K562 (cell line): ENCODE data around the gene CD69.

Experiments used
- BHLHE40 ChIP-seq: IDR thresholded peaks from 2 replicates; pipeline ENCODE4 v1.6.1; 2011; ENCODE audit warnings: low read length, improper control_type of control experiment
- CHD1 ChIP-seq: fragments of 200-600 bp; sonication (generic); IDR thresholded peaks from one replicate; pipeline ENCODE4 v1.6.1; 2012; ENCODE audit warnings: mild to moderate bottlenecking, moderate library complexity, low read length, inconsistent platforms
- CTCF ChIP-seq, 3 experiments: IDR thresholded peaks in 2 of 3; conservative IDR thresholded peaks in 1 of 3; 2 replicates each; pipeline ENCODE4 v1.5.1; 2011 to 2012; ENCODE audit warnings: low read length in 3 of 3, mild to moderate bottlenecking in 3 of 3, control low read depth in 2 of 3, improper control_type of control experiment in 1 of 3, inconsistent platforms in 1 of 3, low read depth in 1 of 3, mixed read lengths in 1 of 3, moderate library complexity in 1 of 3; ENCODE audit not compliant: insufficient read depth in 2 of 3
- ELK1 ChIP-seq: sonication (generic); formaldehyde crosslinking; IDR thresholded peaks from 2 replicates; pipeline ENCODE4 v1.8.1; 2022; ENCODE audit warnings: missing genetic modification reagents
- HDAC2 ChIP-seq: fragments of 450-650 bp; IDR thresholded peaks from 2 replicates; pipeline ENCODE4 v1.6.1; 2016; ENCODE audit warnings: mild to moderate bottlenecking
- HEY1 ChIP-seq: fragments of 250-450 bp; sonication (Bioruptor Pico); IDR thresholded peaks from 2 replicates; pipeline ENCODE4 v1.5.0; 2020; ENCODE audit warnings: mild to moderate bottlenecking, moderate library complexity, borderline replicate concordance
- HNRNPUL1 ChIP-seq: fragments of 200-400 bp; formaldehyde crosslinking; IDR thresholded peaks from 2 replicates; pipeline ENCODE4 v1.6.1; 2017; ENCODE audit warnings: low read length
- IRF1 ChIP-seq: sonication (generic); formaldehyde crosslinking; IDR thresholded peaks from 2 replicates; pipeline ENCODE4 v1.8.0; 2022; ENCODE audit warnings: missing genetic modification reagents, mild to moderate bottlenecking, borderline replicate concordance
- POLR2A ChIP-seq: fragments of 450-650 bp; conservative IDR thresholded peaks from 2 replicates; pipeline ENCODE4 v1.6.1; 2016
- POLR2AphosphoS5 ChIP-seq: IDR thresholded peaks from 2 replicates; pipeline ENCODE4 v1.6.1; 2011; ENCODE audit warnings: mild to moderate bottlenecking, low read depth, low read length, moderate library complexity; ENCODE audit not compliant: control insufficient read depth, insufficient read depth
- RUNX1 ChIP-seq: sonication (generic); IDR thresholded peaks from 2 replicates; pipeline ENCODE4 v1.6.1; 2016; ENCODE audit warnings: antibody characterized with exemption, low read depth
- USF2 ChIP-seq: sonication (generic); formaldehyde crosslinking; IDR thresholded peaks from 2 replicates; pipeline ENCODE4 v1.5.0; 2020; ENCODE audit warnings: missing genetic modification reagents

GRCh38 chr12:9749640-9750039 is 11.1 kb downstream of the CD69 start:
- no peak for TF ChIP-seq USF2 (CRISPR knock-in tag)
- no peak for TF ChIP-seq CTCF (IDR thresholded peaks at IDR 0.05 in 2 of 3, conservative IDR thresholded peaks at IDR 0.05 in 1 of 3; ENCODE audit: insufficient read depth in 2 of 3, low read depth in 1 of 3, low read length in 3 of 3)
- TF ChIP-seq ELK1 (CRISPR knock-in tag), result no peak
- TF ChIP-seq RUNX1, result no peak
- no peak for TF ChIP-seq HEY1 (CRISPR knock-in tag)
- no peak for TF ChIP-seq HDAC2
- no peak for TF ChIP-seq CHD1
- no peak for TF ChIP-seq POLR2A
- TF ChIP-seq BHLHE40, result no peak
- no peak for TF ChIP-seq HNRNPUL1
- no peak for TF ChIP-seq POLR2AphosphoS5
- TF ChIP-seq IRF1 (CRISPR knock-in tag), result no peak
